Measurements from ENCODE around the gene SPG11. TPM values are rescaled to one million over a fixed set of nuclear protein-coding genes. Genes with fewer than 3 reads are reported as not detected.
A peak's percentile ranks its signal among the peaks of the same experiment; 100 is the strongest.
"Not testable (repeated sequence)": the region's sequence is repeated elsewhere in the genome, so short reads cannot be mapped to it uniquely, and the experiment has no call there.

Gene SPG11
- total RNA-seq, 2 experiments from 2014 or later: 73.8 to 75.8 TPM

- H3K4me1 Mint-ChIP-seq (ENCODE audit: low read depth): peaks cover 27% of the 10 kb centered on the region
- peaks cover 26% of the 10 kb centered on the region for H3K9me3 Mint-ChIP-seq (ENCODE audit: insufficient read depth)
- ChIA-PET POLR2A (interaction anchor here (20.7 to 20.9 kb wide), 2 partner anchors 23 to 30 kb away, joined by 1989 to 2005 read pairs; partner anchors contain the start of genes SPG11 and TRIM69), CTCF (interaction anchor here (1.0 to 18.3 kb wide), 4 partner anchors 9 to 47 kb away, joined by 3 to 476 read pairs (median 6); partner anchors contain the start of gene SPG11)
- no peak overlapping the region for H3K4me3 Mint-ChIP-seq
- ATAC-seq (no peak), DNase-seq (no peak)
- peaks cover 56% of the 10 kb centered on the region for H3K36me3 Mint-ChIP-seq (ENCODE audit: low read depth)
- H3K27me3 Mint-ChIP-seq (ENCODE audit: low read depth): no peaks in the 10 kb centered on the region
- peak overlapping the region; percentile 36 for H3K27ac Mint-ChIP-seq
Observed at GRCh38 chr15:44705986-44706385, 42.5 kb upstream of the SPG11 start.

DNA sequence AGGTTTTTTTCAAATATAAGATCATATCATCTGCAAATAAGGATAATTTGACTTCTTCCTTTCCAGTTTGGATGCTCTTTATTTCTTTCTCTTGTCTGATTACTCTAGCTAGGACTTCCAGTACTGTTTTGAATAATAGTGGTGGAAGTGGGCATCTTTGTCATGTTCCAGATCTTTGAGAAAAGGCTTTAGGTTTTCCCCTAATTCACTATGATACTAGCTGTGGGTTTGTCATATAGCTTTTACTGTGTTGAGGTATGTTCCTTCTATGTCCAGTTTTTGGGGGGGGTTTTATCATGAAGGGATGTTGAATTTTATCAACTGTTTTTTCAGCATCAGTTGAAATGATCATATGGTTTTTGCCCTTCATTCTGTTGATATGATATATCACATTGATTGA is 37.2 kb upstream of the SPG11 start:
- DNase-seq; H3K4me3 Mint-ChIP-seq; H3K4me1 Mint-ChIP-seq (ENCODE audit: low read depth); H3K27ac Mint-ChIP-seq; ATAC-seq; H3K27me3 Mint-ChIP-seq (ENCODE audit: low read depth): not testable (repeated sequence)
- Mint-ChIP-seq H3K36me3 (ENCODE audit: low read depth) (peaks cover 41% of the 10 kb centered on the region), H3K9me3 (ENCODE audit: insufficient read depth) (peaks cover 37% of the 10 kb centered on the region)
- ChIA-PET POLR2A (interaction anchor here (1.2 kb wide), 1 partner anchor 10 kb away, joined by 5 read pairs; the partner anchor contains the start of genes B2M and PATL2), CTCF (interaction anchor here (2.0 kb wide), 1 partner anchor 38 kb away, joined by 7 read pairs; the partner anchor contains the start of gene SPG11)

- Mint-ChIP-seq H3K27ac (no peak overlapping the region), H3K27me3 (ENCODE audit: low read depth) (peaks cover 1% of the 10 kb centered on the region), H3K4me1 (ENCODE audit: low read depth) (peaks cover 20% of the 10 kb centered on the region), H3K9me3 (ENCODE audit: insufficient read depth) (peaks cover 28% of the 10 kb centered on the region), H3K4me3 (no peak overlapping the region), H3K36me3 (ENCODE audit: low read depth) (peaks cover 27% of the 10 kb centered on the region)
- ChIA-PET CTCF (interaction anchor here (0.9 to 1.2 kb wide), 3 partner anchors 12 to 37 kb away, joined by 3 to 7 read pairs (median 6); partner anchors contain the start of genes B2M, PATL2 and TRIM69), POLR2A (interaction anchor here (0.9 to 2.6 kb wide), 4 partner anchors 8 to 35 kb away, joined by 3 to 10 read pairs (median 4); partner anchors contain the start of genes B2M and PATL2)
- DNase-seq: no peak
- ATAC-seq: no peak
Observed at GRCh38 chr15:44698641-44699040, 35.2 kb upstream of the SPG11 start.

- H3K27ac Mint-ChIP-seq: no peak overlapping the region
- ATAC-seq (no peak), DNase-seq (no peak)
- peaks cover 16% of the 10 kb centered on the region for H3K9me3 Mint-ChIP-seq (ENCODE audit: insufficient read depth)
- POLR2A ChIA-PET: interaction anchor here (1.0 to 2.6 kb wide), 5 partner anchors 14 to 31 kb away, joined by 3 to 19 read pairs (median 4); partner anchors contain the start of genes B2M and PATL2
- CTCF ChIA-PET: interaction anchor here (1.2 to 2.7 kb wide), 4 partner anchors 9 to 33 kb away, joined by 3 to 12 read pairs (median 5); partner anchors contain the start of genes B2M and PATL2
- peaks cover 25% of the 10 kb centered on the region for H3K4me1 Mint-ChIP-seq (ENCODE audit: low read depth)
- H3K27me3 Mint-ChIP-seq (ENCODE audit: low read depth): peaks cover 1% of the 10 kb centered on the region
- H3K4me3 Mint-ChIP-seq: no peak overlapping the region
- H3K36me3 Mint-ChIP-seq (ENCODE audit: low read depth): peaks cover 17% of the 10 kb centered on the region
Observed at GRCh38 chr15:44697014-44697413, 33.6 kb upstream of the SPG11 start.

GRCh38 chr15:44695294-44695693 is 31.8 kb upstream of the SPG11 start:
- CTCF ChIA-PET: interaction anchor here (1.4 to 2.7 kb wide), 4 partner anchors 15 to 43 kb away, joined by 5 to 12 read pairs (median 9); partner anchors contain the start of genes B2M, PATL2 and SPG11

GRCh38 chr15:44694416-44694815 is 31.0 kb upstream of the SPG11 start:
- Mint-ChIP-seq H3K4me1 (ENCODE audit: low read depth) (peaks cover 34% of the 10 kb centered on the region), H3K4me3 (no peak overlapping the region), H3K27ac (no peak overlapping the region), H3K9me3 (ENCODE audit: insufficient read depth) (no peaks in the 10 kb centered on the region), H3K36me3 (ENCODE audit: low read depth) (peaks cover 1% of the 10 kb centered on the region), H3K27me3 (ENCODE audit: low read depth) (peaks cover 1% of the 10 kb centered on the region)
- CTCF ChIA-PET: interaction anchor here (0.9 to 2.7 kb wide), 4 partner anchors 14 to 73 kb away, joined by 3 to 12 read pairs (median 7); partner anchors contain the start of genes B2M and PATL2
- ATAC-seq (no peak), DNase-seq (no peak)
- POLR2A ChIA-PET: interaction anchor here (0.6 to 1.1 kb wide), 3 partner anchors 16 to 31 kb away, joined by 3 to 4 read pairs (median 3); partner anchors contain the start of genes B2M, PATL2 and SPG11

More at GRCh38 chr15:44695294-44695693, 31.8 kb upstream of the SPG11 start:
- Mint-ChIP-seq H3K4me3 (no peak overlapping the region), H3K27me3 (ENCODE audit: low read depth) (peaks cover 1% of the 10 kb centered on the region), H3K36me3 (ENCODE audit: low read depth) (peaks cover 6% of the 10 kb centered on the region), H3K9me3 (ENCODE audit: insufficient read depth) (peaks cover 5% of the 10 kb centered on the region), H3K4me1 (ENCODE audit: low read depth) (peaks cover 28% of the 10 kb centered on the region), H3K27ac (no peak overlapping the region)
- POLR2A ChIA-PET: interaction anchor here (1.1 to 2.1 kb wide), 3 partner anchors 16 to 28 kb away, joined by 3 to 19 read pairs (median 7); partner anchors contain the start of genes B2M and PATL2
- DNase-seq (no peak), ATAC-seq (no peak)

GRCh38 chr15:44692659-44693058 is 29.2 kb upstream of the SPG11 start:
- peaks cover 15% of the 10 kb centered on the region for H3K36me3 Mint-ChIP-seq (ENCODE audit: low read depth)
- POLR2A ChIA-PET: interaction anchor here (1.1 to 35.3 kb wide), 3 partner anchors 15 to 29 kb away, joined by 3 to 1989 read pairs (median 10); partner anchors contain the start of genes B2M, PATL2 and SPG11
- CTCF ChIA-PET: interaction anchor here (0.9 to 2.4 kb wide), 6 partner anchors 9 to 29 kb away, joined by 3 to 14 read pairs (median 4); partner anchors contain the start of gene SPG11
- DNase-seq (no peak), ATAC-seq (no peak)
- no peak overlapping the region for H3K4me3 Mint-ChIP-seq
- H3K27ac Mint-ChIP-seq: no peak overlapping the region
- H3K9me3 Mint-ChIP-seq (ENCODE audit: insufficient read depth): peaks cover 3% of the 10 kb centered on the region
- H3K27me3 Mint-ChIP-seq (ENCODE audit: low read depth): peaks cover 1% of the 10 kb centered on the region
- H3K4me1 Mint-ChIP-seq (ENCODE audit: low read depth): peaks cover 49% of the 10 kb centered on the region

DNA sequence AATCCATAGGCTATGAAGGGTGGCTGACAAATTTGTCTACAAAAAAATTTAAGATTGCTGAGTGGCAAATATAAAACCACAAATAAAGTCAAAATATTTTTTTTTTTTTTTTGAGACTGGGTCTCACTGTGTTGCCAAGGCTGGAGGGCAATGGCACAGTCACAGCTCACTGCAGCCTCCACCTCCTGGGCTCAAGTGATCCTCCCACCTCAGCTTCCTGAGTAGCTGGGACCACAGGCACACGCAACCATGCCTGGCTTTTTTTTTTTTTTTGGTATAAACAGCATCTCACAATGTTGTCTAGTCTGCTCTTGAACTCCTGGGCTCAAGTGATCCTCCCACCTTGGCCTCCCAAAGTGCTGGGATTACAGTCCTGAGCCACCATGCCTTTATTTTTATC is 26.8 kb upstream of the SPG11 start:
- ATAC-seq: peak; percentile 84
- H3K4me1 Mint-ChIP-seq (ENCODE audit: low read depth): peaks cover 64% of the 10 kb centered on the region
- DNase-seq: peak; percentile 67
- ChIA-PET POLR2A (interaction anchor here (0.9 to 35.3 kb wide), 7 partner anchors 9 to 39 kb away, joined by 3 to 1989 read pairs (median 6); partner anchors contain the start of genes B2M, PATL2 and SPG11), CTCF (interaction anchor here (1.0 to 1.7 kb wide), 6 partner anchors 12 to 48 kb away, joined by 3 to 8 read pairs (median 5); partner anchors contain the start of genes PATL2 and SPG11)
- H3K36me3 Mint-ChIP-seq (ENCODE audit: low read depth): peaks cover 33% of the 10 kb centered on the region
- H3K9me3 Mint-ChIP-seq (ENCODE audit: insufficient read depth): peaks cover 14% of the 10 kb centered on the region
- H3K4me3 Mint-ChIP-seq; H3K27me3 Mint-ChIP-seq (ENCODE audit: low read depth): not testable (repeated sequence)
- H3K27ac Mint-ChIP-seq: peak overlapping the region; percentile 72

DNA sequence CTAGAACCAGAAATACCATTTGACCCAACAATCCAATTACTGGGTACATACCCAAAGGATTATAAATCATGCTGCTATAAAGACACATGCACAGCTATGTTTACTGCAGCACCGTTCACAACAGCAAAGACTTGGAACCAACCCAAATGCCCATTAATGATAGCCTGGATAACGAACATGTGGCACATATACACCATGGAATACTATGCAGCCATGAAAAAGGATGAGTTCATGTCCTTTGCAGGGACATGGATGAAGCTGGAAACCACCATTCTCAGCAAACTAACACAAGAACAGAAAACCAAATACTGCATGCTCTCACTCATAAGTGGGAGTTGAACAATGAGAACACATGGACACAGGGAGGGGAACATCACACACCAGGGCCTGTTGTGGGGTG is 25.9 kb upstream of the SPG11 start:
- ChIA-PET POLR2A (interaction anchor here (0.7 to 35.3 kb wide), 7 partner anchors 11 to 26 kb away, joined by 3 to 1989 read pairs (median 6); partner anchors contain the start of genes B2M, PATL2 and SPG11), CTCF (interaction anchor here (1.3 to 1.6 kb wide), 2 partner anchors 23 to 26 kb away, joined by 4 to 5 read pairs; partner anchors contain the start of gene SPG11)
- H3K27me3 Mint-ChIP-seq (ENCODE audit: low read depth); ATAC-seq; H3K4me3 Mint-ChIP-seq; DNase-seq: not testable (repeated sequence)
- peaks cover 17% of the 10 kb centered on the region for H3K9me3 Mint-ChIP-seq (ENCODE audit: insufficient read depth)
- H3K36me3 Mint-ChIP-seq (ENCODE audit: low read depth): peaks cover 42% of the 10 kb centered on the region
- peak overlapping the region; percentile 69 for H3K27ac Mint-ChIP-seq
- H3K4me1 Mint-ChIP-seq (ENCODE audit: low read depth): peaks cover 68% of the 10 kb centered on the region

DNA sequence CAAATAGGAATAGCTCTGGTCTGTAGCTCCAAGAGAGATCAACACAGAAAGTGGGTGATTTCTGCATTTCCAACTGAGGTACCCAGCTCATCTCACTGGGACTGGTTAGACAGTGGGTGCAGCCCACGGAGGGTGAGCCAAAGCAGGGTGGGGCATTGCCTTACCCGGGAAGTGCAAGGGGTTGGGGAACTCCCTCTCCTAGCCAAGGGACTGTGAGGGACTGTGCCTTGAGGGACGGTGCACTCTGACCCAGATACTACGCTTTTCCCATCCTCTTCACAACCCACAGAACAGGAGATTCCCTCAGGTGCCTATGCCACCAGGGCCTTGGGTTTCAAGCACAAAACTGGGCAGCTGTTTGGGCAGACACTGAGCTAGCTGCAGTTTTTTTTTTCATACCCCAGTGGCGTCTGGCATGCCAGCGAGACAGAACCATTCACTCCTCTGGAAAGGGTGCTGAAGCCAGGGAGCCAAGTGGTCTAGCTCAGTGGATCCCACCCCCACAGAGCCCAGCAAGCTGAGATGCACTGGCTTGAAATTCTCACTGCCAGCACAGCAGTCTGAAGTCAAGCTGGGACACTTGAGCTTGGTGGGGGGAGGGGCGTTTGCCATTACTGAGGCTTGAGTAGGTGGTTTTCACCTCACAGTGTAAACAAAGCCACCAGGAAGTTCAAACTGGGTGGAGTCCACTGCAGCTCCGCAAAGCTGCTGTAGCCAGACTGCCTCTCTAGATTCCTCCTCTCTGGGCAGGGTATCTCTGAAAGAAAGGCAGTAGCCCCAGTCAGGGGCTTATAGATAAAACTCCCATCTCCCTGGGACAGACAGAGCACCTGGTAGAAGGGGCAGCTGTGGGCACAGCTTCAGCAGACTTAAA is 19.6 kb upstream of the SPG11 start:
- Mint-ChIP-seq H3K4me1 (ENCODE audit: low read depth) (peaks cover 89% of the 10 kb centered on the region), H3K9me3 (ENCODE audit: insufficient read depth) (peaks cover 16% of the 10 kb centered on the region), H3K36me3 (ENCODE audit: low read depth) (peaks cover 68% of the 10 kb centered on the region), H3K27ac (peak overlapping the region; percentile 88), H3K4me3 (peak overlapping the region; percentile 66)
- not testable (repeated sequence) for H3K27me3 Mint-ChIP-seq (ENCODE audit: low read depth)
- CTCF ChIA-PET: interaction anchor here (1.0 to 5.5 kb wide), 8 partner anchors 9 to 54 kb away, joined by 3 to 78 read pairs (median 6); partner anchors contain the start of genes B2M, PATL2, SPG11 and TRIM69
- peak; percentile 76 for ATAC-seq
- DNase-seq: peak; percentile 92
- POLR2A ChIA-PET: interaction anchor here (0.9 to 35.3 kb wide), 8 partner anchors 12 to 55 kb away, joined by 3 to 1989 read pairs (median 14); partner anchors contain the start of genes B2M, PATL2, SPG11 and TRIM69

Data from activated CD8-positive, alpha-beta T cell treated with anti-CD3 and anti-CD28 coated beads, Interleukin-2, amount 10 ng/mL, durations not matched to agents 7 days and 5 days (primary cell).